ENCODE measurements around the gene CDK19. TPM values are rescaled to one million over a fixed set of nuclear protein-coding genes. Genes with fewer than 3 reads are reported as not detected.

CDK19 gene
- total and polyA plus RNA-seq, 2 of the 4 experiments (the other 2 are of a cell fraction), result 6.0 to 6.8 TPM

GRCh38 chr6:110815411-110816409 lies at the start of gene CDK19 (continued):
- TF ChIP-seq CEBPB (IDR thresholded peaks at IDR 0.05; ENCODE audit: low read depth, low read length) (no peak), RCOR1 (IDR thresholded peaks at IDR 0.05; ENCODE audit: insufficient replicate concordance, low read length) (no peak), FOS (IDR thresholded peaks at IDR 0.05; ENCODE audit: low read depth, low read length) (no peak), MAFK (IDR thresholded peaks at IDR 0.05; ENCODE audit: low read depth, low read length) (peak; percentile 88)
- TF ChIP-seq, protein P1, sequence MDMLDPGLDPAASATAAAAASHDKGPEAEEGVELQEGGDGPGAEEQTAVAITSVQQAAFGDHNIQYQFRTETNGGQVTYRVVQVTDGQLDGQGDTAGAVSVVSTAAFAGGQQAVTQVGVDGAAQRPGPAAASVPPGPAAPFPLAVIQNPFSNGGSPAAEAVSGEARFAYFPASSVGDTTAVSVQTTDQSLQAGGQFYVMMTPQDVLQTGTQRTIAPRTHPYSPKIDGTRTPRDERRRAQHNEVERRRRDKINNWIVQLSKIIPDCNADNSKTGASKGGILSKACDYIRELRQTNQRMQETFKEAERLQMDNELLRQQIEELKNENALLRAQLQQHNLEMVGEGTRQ (IDR thresholded peaks at IDR 0.05; ENCODE audit: low read depth, low read length), result 0 out of 2 replicates have a peak, but pooled peaks have one; percentile 4

Data from IMR-90 (cell line).